Esophagus muscularis mucosa (tissue), 3 donors: ENCODE data around the gene RNH1.

Source experiments
- CTCF ChIP-seq, 3 experiments: fragments of 200-600 bp in 2 of 3; fragments of 450-650 bp in 1 of 3; sonication (generic) in 2 of 3; IDR thresholded peaks; one replicate each; pipeline ENCODE4 v1.5.1; 2017 to 2019; ENCODE audit warnings: antibody characterized with exemption in 3 of 3, mild to moderate bottlenecking in 2 of 3, moderate library complexity in 1 of 3
- POLR2A ChIP-seq: fragments of 450-650 bp; IDR thresholded peaks from one replicate; pipeline ENCODE4 v1.6.1; 2017; ENCODE audit warnings: antibody characterized with exemption, moderate library complexity, mild to moderate bottlenecking, low read depth

GRCh38 chr11:479311-479710 lies 27.7 kb downstream of the RNH1 start:
- no peak for TF ChIP-seq CTCF (IDR thresholded peaks at IDR 0.05)
- no peak for TF ChIP-seq POLR2A
